Erythroblast (primary cell): ENCODE results near the gene XRCC2.

Experiments
- GATA1 ChIP-seq: IDR thresholded peaks from 2 replicates; pipeline ENCODE4 v1.6.1; 2011; ENCODE audit warnings: low read depth, mild to moderate bottlenecking, control low read depth, low read length, moderate library complexity
- POLR2A ChIP-seq: IDR thresholded peaks from 2 replicates; pipeline ENCODE4 v1.6.1; 2011; ENCODE audit warnings: mild to moderate bottlenecking, low read length

DNA sequence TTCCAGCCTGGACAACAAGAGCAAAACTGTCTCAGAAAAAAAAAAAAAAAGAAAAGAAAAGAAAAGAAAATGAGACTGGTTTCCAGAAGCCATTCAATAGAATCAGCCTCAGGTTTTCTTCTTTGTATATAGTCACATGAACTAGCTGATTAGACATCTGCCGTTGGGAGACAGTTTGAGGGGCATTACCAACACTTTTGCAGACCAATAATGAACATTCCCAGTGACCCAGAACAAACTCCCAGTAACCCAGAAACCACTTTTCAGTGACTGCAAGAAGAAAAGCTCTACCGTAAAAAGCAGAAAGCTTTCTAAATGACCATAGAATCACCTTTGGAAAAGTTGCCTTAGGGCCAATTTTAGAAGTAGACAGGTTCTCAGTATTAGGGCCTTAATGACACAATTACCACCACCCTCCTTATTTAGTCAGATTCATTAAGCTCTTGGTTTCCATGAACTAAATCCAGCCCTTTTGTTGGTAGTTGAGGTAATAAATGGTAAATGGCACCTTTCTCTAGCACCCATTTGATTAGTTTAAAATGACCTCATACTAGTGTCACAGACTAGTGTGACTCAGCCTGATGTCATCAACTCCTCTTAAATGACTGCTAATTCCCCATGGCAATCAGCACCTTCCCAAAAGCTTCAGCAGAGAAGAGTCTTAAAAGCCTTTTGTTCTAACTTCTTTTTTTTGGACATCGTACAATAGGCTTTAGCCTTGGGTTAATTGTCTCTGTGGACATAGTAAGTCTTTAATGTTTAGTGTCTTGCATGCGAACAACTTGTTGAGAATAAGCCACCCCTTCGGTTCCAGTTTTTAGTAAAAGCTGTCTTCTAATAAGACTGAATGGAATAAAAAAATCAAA is 33.6 kb upstream of the XRCC2 start:
- TF ChIP-seq POLR2A (no peak), GATA1 (no peak)
